HG03097 (cell line): ENCODE results near the gene IL26.

Experiments used
- ATAC-seq: cut with Tn5 transposase; IDR thresholded peaks from one replicate; pipeline ENCODE4 v1.9.1; 2021; ENCODE audit not compliant: unreplicated experiment, low FRiP score

Gene IL26

DNA sequence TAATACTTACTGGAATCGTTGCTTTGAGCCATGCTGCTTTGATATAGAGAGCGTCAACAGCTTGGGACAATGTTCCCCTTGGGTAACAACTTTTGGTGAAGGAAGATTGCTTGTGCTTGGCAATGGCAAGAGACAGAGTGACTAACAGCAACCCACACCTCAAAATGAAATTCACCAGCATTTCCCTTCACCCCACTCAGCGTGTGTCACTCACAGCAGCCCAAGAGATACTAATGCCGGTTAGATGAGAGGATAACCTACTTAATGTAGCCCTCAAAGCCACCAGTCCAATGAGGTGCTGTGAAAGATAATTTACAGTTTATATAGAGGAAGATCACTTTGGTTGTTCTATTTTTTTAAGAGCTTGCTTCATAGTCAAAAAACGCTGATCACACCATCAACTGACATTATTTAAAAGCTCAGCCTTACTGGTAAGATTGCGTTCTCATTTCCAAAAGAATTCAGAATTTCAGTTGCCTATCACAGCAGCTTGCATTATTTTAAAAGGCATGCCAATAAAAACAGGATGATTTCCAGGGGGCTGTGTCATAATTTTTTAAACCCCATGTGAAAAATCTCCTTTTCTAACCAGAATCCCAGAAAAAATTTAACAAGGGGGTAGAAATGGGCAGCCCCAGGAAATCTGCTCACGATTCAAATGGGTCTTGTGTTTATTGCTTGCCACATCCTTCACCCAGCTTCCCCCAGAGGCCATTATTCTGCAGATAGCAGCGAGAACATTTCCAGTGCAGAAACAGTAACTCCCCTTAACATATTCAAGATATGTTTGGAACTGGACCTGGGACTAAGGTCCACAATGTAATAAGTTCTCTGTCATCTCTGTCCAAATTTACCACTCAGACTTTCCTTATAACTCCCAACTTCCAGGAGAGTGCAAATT lies at the start of gene IL26:
TSS of gene IL26 (minus strand) at position 235 of the 901 bp plus-strand sequence. CDS start at position 181, 54 bp downstream.
- ATAC-seq = no peak

GRCh38 chr12:68272732-68273131 lies 47.1 kb upstream of the IL26 start:
- ATAC-seq = no peak

DNA sequence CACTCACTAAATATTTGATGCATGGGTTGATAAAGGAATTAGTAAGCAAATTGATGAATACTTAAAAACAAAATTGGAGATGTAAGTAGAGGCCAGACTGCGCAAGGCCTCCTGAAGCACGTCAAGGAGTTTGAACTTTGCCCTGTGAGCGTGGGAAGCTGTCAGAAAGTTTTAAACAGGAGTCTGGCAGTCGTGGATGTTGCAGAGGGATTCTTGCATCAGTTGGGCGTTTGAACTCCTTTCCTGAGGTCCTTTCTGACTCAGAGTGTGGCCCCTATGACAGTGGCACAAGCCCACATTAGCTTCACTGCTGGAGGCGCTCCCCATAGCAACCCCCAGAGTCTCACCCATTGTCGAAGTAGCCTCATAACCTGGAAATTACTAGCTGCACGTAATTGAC lies 45.7 kb upstream of the IL26 start:
- ATAC-seq = no peak

GRCh38 chr12:68270358-68270757 lies 44.7 kb upstream of the IL26 start:
- no peak for ATAC-seq

GRCh38 chr12:68269779-68270178 lies 44.2 kb upstream of the IL26 start:
- ATAC-seq = no peak

- ATAC-seq = no peak
Observed at GRCh38 chr12:68268967-68269366, 43.4 kb upstream of the IL26 start.

DNA sequence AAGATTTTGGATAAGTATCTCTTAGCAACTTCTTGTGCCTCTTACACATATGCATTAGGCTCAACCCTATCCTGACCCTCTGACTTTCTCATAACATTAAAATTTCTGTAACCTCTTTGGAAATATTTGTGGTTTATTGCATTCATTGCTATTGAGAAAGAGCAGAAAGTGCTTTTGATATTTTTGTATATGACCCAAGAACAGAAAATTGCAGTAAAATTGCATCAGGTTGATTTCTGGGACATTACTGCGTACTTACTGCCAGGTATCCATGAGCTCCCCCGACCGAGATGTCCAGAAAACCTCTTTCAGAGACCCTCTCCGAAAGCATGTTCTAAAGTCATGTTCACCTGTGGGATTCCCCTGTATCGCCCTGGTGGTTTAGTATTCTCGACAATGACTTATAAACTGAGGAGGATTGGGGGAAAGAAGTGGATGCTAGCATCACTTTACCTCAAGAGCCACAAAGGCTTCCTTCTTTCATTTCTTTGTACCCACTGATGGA lies 42.3 kb upstream of the IL26 start:
- no peak for ATAC-seq

- ATAC-seq = no peak
Observed at GRCh38 chr12:68264857-68265256, 39.2 kb upstream of the IL26 start.

GRCh38 chr12:68264158-68264855 lies 38.7 kb upstream of the IL26 start:
- no peak for ATAC-seq

DNA sequence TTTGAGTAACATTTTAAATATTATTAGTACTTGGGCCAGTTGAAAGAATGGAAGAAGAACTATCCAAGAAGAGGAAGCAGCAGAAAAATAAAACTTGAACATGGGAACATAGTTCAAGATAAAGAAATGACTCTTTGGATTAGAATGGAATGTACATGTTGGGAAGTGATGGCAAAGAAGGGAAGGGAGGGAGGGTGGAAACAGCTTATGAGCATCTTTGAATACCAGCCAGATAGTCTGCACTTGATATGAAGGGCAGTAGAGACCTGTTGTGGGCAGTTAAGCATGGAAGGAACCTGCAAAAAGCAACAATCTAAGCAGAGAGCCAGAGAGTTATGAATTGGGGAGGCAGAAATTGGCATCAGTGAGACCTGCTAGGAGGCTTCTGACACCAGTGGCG lies 37.8 kb upstream of the IL26 start:
- no peak for ATAC-seq

- ATAC-seq = no peak
Observed at GRCh38 chr12:68261896-68262295, 36.3 kb upstream of the IL26 start.

- no peak for ATAC-seq
Observed at GRCh38 chr12:68260153-68260552, 34.5 kb upstream of the IL26 start.

- no peak for ATAC-seq
Observed at GRCh38 chr12:68259318-68259940, 33.8 kb upstream of the IL26 start.

GRCh38 chr12:68253504-68253903 lies 27.9 kb upstream of the IL26 start, which contains the start of gene IL22:
IL22 (minus strand) TSS chr12:68253604; CDS start chr12:68253448, 156 bp downstream.
- ATAC-seq = no peak

GRCh38 chr12:68252077-68252476 lies 26.5 kb upstream of the IL26 start:
- no peak for ATAC-seq

DNA sequence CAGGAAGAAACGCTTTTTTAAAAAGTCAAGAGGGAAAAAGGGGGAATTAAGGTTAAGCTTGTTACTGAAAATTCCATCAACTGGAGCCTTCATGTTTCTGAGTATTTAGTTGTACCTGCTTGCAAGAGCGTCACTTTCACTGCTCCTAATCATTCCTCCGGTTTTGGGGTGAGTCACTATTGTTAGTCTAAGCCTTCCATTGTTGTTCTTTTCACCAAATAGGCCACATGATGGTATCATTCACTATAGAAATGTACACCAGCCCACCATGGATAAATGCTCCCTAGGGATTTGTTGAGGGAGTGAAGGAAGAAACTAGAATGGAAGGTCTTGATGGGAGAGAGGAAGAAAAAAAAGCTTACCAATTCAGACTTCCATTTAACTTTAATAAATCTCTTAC lies 24.8 kb upstream of the IL26 start:
- ATAC-seq = no peak

- no peak for ATAC-seq
Observed at GRCh38 chr12:68247785-68248184, 22.2 kb upstream of the IL26 start.

- no peak for ATAC-seq
Observed at GRCh38 chr12:68246350-68246749, 20.7 kb upstream of the IL26 start.

GRCh38 chr12:68245180-68246021 lies 19.8 kb upstream of the IL26 start:
- ATAC-seq = no peak

DNA sequence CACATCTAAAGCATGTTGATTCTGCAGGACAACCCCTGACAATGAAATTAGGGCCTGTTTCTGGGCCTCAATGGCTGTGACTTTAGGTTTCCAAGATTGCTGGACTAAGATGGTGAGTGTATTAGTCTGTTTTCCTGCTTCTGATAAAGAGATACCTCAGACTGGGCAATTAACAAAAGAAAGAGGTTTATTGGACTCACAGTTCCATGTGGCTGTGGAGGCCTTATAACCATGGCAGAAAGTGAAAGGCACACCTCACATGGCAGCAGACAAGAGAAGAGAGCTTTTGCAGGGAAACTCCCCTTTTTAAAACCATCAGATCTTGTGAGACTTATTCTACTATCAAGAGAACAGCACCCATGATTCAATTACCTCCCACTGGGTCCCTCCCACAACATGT lies 17.2 kb upstream of the IL26 start:
- ATAC-seq = no peak
